NT2/D1 (cell line): ENCODE measurements around the gene SMAD6.

Source experiments
- SUZ12 ChIP-seq: IDR thresholded peaks from 2 replicates; pipeline ENCODE4 v1.6.1; 2011; ENCODE audit not compliant: insufficient read length, insufficient read depth; ENCODE audit errors: extremely low read depth
- YY1 ChIP-seq: IDR thresholded peaks from 2 replicates; pipeline ENCODE4 v1.6.1; 2011; ENCODE audit not compliant: insufficient read length, insufficient read depth
- ZNF274 ChIP-seq: IDR thresholded peaks from 2 replicates; pipeline ENCODE4 v1.6.1; 2011; ENCODE audit warnings: mild to moderate bottlenecking, low read depth, low read length

DNA sequence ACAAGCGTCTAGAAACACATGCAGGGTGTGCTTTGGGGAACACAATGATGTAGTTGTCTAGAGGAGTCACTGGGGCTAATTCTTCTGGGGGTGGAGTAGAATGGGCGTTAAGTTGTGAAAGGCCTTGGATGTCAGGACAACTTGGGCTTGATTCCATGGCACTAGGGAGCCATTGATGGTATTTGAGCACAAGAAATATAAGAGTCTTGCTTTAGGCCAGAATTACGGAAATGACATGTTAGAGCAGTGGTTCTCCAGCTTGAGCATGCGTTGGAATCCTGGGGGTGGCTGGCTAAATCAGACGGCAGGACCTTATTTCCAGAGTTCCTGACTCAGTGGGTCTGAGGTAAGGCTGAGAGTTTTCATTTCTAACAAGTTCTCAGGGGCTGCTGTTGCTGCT, 29.2 kb upstream of the SMAD6 start:
- TF ChIP-seq SUZ12 (no peak), ZNF274 (no peak), YY1 (no peak)
